ENCODE data around the gene VSTM4. TPM values are rescaled to one million over a fixed set of nuclear protein-coding genes. Genes with fewer than 3 reads are reported as not detected.

VSTM4 gene
- total and polyA plus RNA-seq, 9 of the 15 experiments (the other 6 are each of a cell fraction or from before 2014, with no cell fraction given) = 1.0 to 7.9 (median 3.0) TPM

GRCh38 chr10:49107111-49107886 is 8.0 kb downstream of the VSTM4 start:
- 88% methylated on average over 17 of the region's 17 CpGs for WGBS (ENCODE audit: insufficient coverage, low coverage, missing lambda C conversion rate)
- Histone ChIP-seq H3K9ac (ENCODE audit: insufficient read depth in 1 of 2, low read depth in 2 of 2, low read length in 2 of 2) (no peak overlapping the region), H3K4me2 (ENCODE audit: insufficient read depth, low read length) (no peak overlapping the region), H3K36me3 (ENCODE audit: control insufficient read depth, insufficient read depth, low read length) (peaks cover 5% of the 10 kb centered on the region; the same call in 2 of the 3 replicates), H3K4me3 (no peak overlapping the region), H3K27ac (ENCODE audit: extremely low read depth, low read depth, low read length) (no peak overlapping the region), H3K4me1 (replicated peaks in 1 of 2; ENCODE audit: control insufficient read depth in 2 of 2, insufficient read depth in 2 of 2, low read length in 2 of 2) (peaks cover 3 to 20% of the 10 kb centered on the region in 2 experiments; a peak in 3 of 5 replicates), H2AFZ (ENCODE audit: low read depth, low read length) (no peak overlapping the region), H3K9me1 (ENCODE audit: control insufficient read depth, insufficient read depth, low read length) (no peaks in the 10 kb centered on the region), H3K79me2 (ENCODE audit: control insufficient read depth, insufficient read depth, low read length) (no peaks in the 10 kb centered on the region), H3K27me3 (ENCODE audit: control insufficient read depth in 2 of 2, insufficient read depth in 2 of 2, low read length in 2 of 2) (no peaks in the 10 kb centered on the region), H4K20me1 (replicated peaks; ENCODE audit: control insufficient read depth, insufficient read depth, low read length) (no peaks in the 10 kb centered on the region), H3K9me3 (replicated peaks; ENCODE audit: control insufficient read depth, insufficient read depth, low read depth, low read length) (no peaks in the 10 kb centered on the region)
- ChIA-PET POLR2A (interaction anchor here (0.5 kb wide), 1 partner anchor 17 kb away, joined by 3 read pairs; no protein-coding TSS in a partner anchor), CTCF (ENCODE audit: low intra/inter-chr PET ratio) (interaction anchor here (0.5 kb wide), 1 partner anchor 86 kb away, joined by 3 read pairs; no protein-coding TSS in a partner anchor)
- in situ Hi-C loops (cut with MboI) = no loop called here
- TF ChIP-seq ZBTB1 (CRISPR knock-in tag; IDR thresholded peaks at IDR 0.05; ENCODE audit: borderline replicate concordance, low read depth) = no peak
- peak; percentile 73 for TF ChIP-seq ZBTB33 (CRISPR knock-in tag; IDR thresholded peaks at IDR 0.05)
- no peak for TF ChIP-seq POU5F1 (IDR thresholded peaks at IDR 0.05; ENCODE audit: borderline replicate concordance, low read depth, low read length, partially characterized antibody)
- TF ChIP-seq TBP (optimal IDR thresholded peaks at IDR 0.05; ENCODE audit: low read depth, low read length) = no peak
- TF ChIP-seq TRIM28 (IDR thresholded peaks at IDR 0.05) = no peak
- BruUV-seq (replicated peaks) = no TSS peak
- FAIRE-seq (no peak), ATAC-seq (no peak), DNase-seq (ENCODE audit: extremely low read depth in 1 of 4, low spot score in 3 of 4) (no peak)
- intact Hi-C loops (cut with micrococcal nuclease) = no loop called here
